Adrenal gland (tissue), 5 donors: Measurements from ENCODE around the gene PPM1M.
A peak's percentile ranks its signal among the peaks of the same experiment; 100 is the strongest.

Experiments used
- POLR2A ChIP-seq, 2 donors: fragments of 450-650 bp; IDR thresholded peaks; one replicate each; pipeline ENCODE4 v1.6.1; 2017; ENCODE audit warnings: antibody characterized with exemption in 2 of 2, mild to moderate bottlenecking in 2 of 2, moderate library complexity in 1 of 2
- TF ChIP-seq, protein P1 (sequence below), 6 experiments: fragments of 450-650 bp in 4 of 6; fragments of 200-600 bp in 2 of 6; sonication (generic) in 1 of 6; IDR thresholded peaks; 1 replicate in 5 of 6; 2 replicates in 1 of 6; pipeline versions ENCODE4 v1.5.1 to v1.8.0; 2016 to 2021; ENCODE audit warnings: antibody characterized with exemption in 6 of 6, mild to moderate bottlenecking in 2 of 6, moderate library complexity in 1 of 6
- donor health status: DM: no; HTN: no; CAD: no.

DNA sequence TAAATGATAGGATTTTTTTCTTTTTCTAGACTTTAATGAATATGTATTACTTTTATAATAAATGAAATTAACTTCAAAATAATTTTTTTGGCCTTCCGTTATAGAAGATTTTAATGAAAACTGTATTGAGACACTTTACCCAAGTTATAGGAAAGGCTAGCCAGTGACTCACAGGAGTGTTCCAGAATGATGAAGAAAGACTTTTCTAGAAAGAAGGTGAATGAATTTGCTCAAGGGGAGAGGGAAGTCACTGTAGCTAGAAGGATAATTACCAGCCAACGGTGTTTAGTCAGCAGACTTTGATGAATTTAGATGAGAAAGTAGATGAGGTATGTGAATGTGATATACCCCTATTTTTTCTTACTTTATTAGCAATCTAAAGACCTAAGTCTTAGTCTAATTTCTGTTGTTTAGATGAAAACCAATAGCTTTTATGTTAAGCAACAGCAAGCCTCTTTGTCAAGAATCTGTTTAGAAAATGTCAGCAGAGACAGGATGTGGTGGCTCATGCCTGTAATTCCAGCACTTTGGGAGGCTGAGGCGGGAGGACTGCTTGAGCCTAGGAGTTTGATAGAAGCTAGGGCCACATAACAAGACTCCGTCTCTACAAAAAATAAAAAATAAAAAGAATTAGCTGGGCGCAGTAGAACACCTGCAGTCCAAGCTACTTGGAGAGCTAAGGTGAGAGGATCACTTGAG is 44.4 kb upstream of the PPM1M start:
- TF ChIP-seq, protein P1, sequence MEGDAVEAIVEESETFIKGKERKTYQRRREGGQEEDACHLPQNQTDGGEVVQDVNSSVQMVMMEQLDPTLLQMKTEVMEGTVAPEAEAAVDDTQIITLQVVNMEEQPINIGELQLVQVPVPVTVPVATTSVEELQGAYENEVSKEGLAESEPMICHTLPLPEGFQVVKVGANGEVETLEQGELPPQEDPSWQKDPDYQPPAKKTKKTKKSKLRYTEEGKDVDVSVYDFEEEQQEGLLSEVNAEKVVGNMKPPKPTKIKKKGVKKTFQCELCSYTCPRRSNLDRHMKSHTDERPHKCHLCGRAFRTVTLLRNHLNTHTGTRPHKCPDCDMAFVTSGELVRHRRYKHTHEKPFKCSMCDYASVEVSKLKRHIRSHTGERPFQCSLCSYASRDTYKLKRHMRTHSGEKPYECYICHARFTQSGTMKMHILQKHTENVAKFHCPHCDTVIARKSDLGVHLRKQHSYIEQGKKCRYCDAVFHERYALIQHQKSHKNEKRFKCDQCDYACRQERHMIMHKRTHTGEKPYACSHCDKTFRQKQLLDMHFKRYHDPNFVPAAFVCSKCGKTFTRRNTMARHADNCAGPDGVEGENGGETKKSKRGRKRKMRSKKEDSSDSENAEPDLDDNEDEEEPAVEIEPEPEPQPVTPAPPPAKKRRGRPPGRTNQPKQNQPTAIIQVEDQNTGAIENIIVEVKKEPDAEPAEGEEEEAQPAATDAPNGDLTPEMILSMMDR (IDR thresholded peaks at IDR 0.05): no peak
- TF ChIP-seq POLR2A (IDR thresholded peaks at IDR 0.05): peak in 1 of 2 donors; percentile 8
